SK-N-SH (cell line): ENCODE results near the gene RHOBTB1.

ENCODE experiments used
- CTCF ChIP-seq: fragments of 200-600 bp; sonication (generic); IDR thresholded peaks from 2 replicates; pipeline ENCODE4 v1.6.1; 2017; ENCODE audit warnings: antibody characterized with exemption, mild to moderate bottlenecking, moderate library complexity
- EP300 ChIP-seq, 2 experiments: IDR thresholded peaks; 2 replicates each; pipeline versions ENCODE4 v1.4.0 to v1.6.1; 2012; ENCODE audit warnings: borderline replicate concordance in 1 of 2, low read depth in 1 of 2, low read length in 1 of 2
- EZH2phosphoT487 ChIP-seq: fragments of 200-600 bp; sonication (generic); IDR thresholded peaks from 2 replicates; pipeline ENCODE4 v1.6.1; 2017; ENCODE audit warnings: low read depth, mixed run types, mild to moderate bottlenecking, antibody characterized with exemption, moderate library complexity, borderline replicate concordance
- FOXJ3 ChIP-seq: sonication (generic); formaldehyde crosslinking; IDR thresholded peaks from 2 replicates; pipeline ENCODE4 v1.5.1; 2020; ENCODE audit warnings: mild to moderate bottlenecking, missing genetic modification reagents
- FOXM1 ChIP-seq: IDR thresholded peaks from 2 replicates; pipeline ENCODE4 v1.4.0; 2012; ENCODE audit warnings: low read depth, mild to moderate bottlenecking
- RAD21 ChIP-seq: IDR thresholded peaks from 2 replicates; pipeline ENCODE4 v1.6.1; 2012; ENCODE audit warnings: mild to moderate bottlenecking, low read length
- RCOR1 ChIP-seq: fragments of 150-350 bp; IDR thresholded peaks from 2 replicates; pipeline ENCODE4 v1.6.1; 2017; ENCODE audit warnings: antibody characterized with exemption, low read length
- REST ChIP-seq: IDR thresholded peaks from 2 replicates; pipeline ENCODE4 v1.6.1; 2012; ENCODE audit warnings: mild to moderate bottlenecking, low read depth, low read length, moderate library complexity
- RFX5 ChIP-seq: IDR thresholded peaks from 2 replicates; pipeline ENCODE4 v1.6.1; 2012; ENCODE audit warnings: mild to moderate bottlenecking, improper control_type of control experiment, low read length
- SIN3A ChIP-seq: IDR thresholded peaks from 2 replicates; pipeline ENCODE4 v1.6.1; 2012; ENCODE audit warnings: low read depth, mild to moderate bottlenecking, low read length, moderate library complexity, borderline replicate concordance
- TAF1 ChIP-seq: IDR thresholded peaks from 2 replicates; pipeline ENCODE4 v1.6.1; 2012; ENCODE audit warnings: low read depth, mild to moderate bottlenecking, low read length, moderate library complexity, borderline replicate concordance
- USF2 ChIP-seq: fragments of 150-350 bp; IDR thresholded peaks from 2 replicates; pipeline ENCODE4 v1.6.1; 2017; ENCODE audit warnings: antibody characterized with exemption, low read length, low read depth, borderline replicate concordance
- YY1 ChIP-seq: IDR thresholded peaks from 2 replicates; pipeline ENCODE4 v1.4.0; 2012; ENCODE audit warnings: low read depth, mild to moderate bottlenecking
- ZBTB33 ChIP-seq: IDR thresholded peaks from 2 replicates; pipeline ENCODE4 v1.4.0; 2012; ENCODE audit warnings: low read depth, borderline replicate concordance

GRCh38 chr10:60890811-60891210 is 53.2 kb downstream of the RHOBTB1 start:
- TF ChIP-seq YY1 (no peak), CTCF (no peak), REST (no peak), FOXJ3 (no peak), EP300 (IDR thresholded peaks at IDR 0.05; ENCODE audit: borderline replicate concordance in 1 of 2, low read depth in 1 of 2, low read length in 1 of 2) (no peak), TAF1 (no peak), RAD21 (no peak), USF2 (no peak), ZBTB33 (no peak), FOXM1 (no peak), SIN3A (no peak), EZH2phosphoT487 (no peak), RFX5 (no peak), RCOR1 (no peak)
